TTC549 (cell line): ENCODE measurements around the gene CACNA1A.
"Not testable (repeated sequence)": the region's sequence is repeated elsewhere in the genome, so short reads cannot be mapped to it uniquely, and the experiment has no call there.

ENCODE experiments used
- FAIRE-seq: peaks from 2 replicates; lab custom pipeline; 2012; peaks lifted over from hg19 to GRCh38; lab: Jason Lieb, UNC

The CACNA1A gene

GRCh38 chr19:13277104-13277809 is 229.0 kb downstream of the CACNA1A start:
- FAIRE-seq: peak; percentile 55

GRCh38 chr19:13275016-13275722 is 231.1 kb downstream of the CACNA1A start:
- no peak for FAIRE-seq

- FAIRE-seq: no peak
Measured at GRCh38 chr19:13270514-13271105, 235.7 kb downstream of the CACNA1A start.

GRCh38 chr19:13269348-13269747 is 236.9 kb downstream of the CACNA1A start:
- no peak for FAIRE-seq

- no peak for FAIRE-seq
Measured at GRCh38 chr19:13267889-13268288, 238.4 kb downstream of the CACNA1A start.

GRCh38 chr19:13267131-13267530 is 239.1 kb downstream of the CACNA1A start:
- no peak for FAIRE-seq

GRCh38 chr19:13262450-13262849 is 243.8 kb downstream of the CACNA1A start:
- peak; percentile 39 for FAIRE-seq

- FAIRE-seq: no peak
Measured at GRCh38 chr19:13260883-13261653, 245.2 kb downstream of the CACNA1A start.

- FAIRE-seq: no peak
Measured at GRCh38 chr19:13256918-13257317, 249.4 kb downstream of the CACNA1A start.

GRCh38 chr19:13256398-13256797 is 249.9 kb downstream of the CACNA1A start:
- FAIRE-seq: not testable (repeated sequence)

- FAIRE-seq: no peak
Measured at GRCh38 chr19:13255719-13256059, 250.6 kb downstream of the CACNA1A start.

- FAIRE-seq: no peak
Measured at GRCh38 chr19:13255041-13255718, 251.1 kb downstream of the CACNA1A start.

- FAIRE-seq: no peak
Measured at GRCh38 chr19:13252569-13253335, 253.5 kb downstream of the CACNA1A start.

GRCh38 chr19:13244920-13245319 is 261.4 kb downstream of the CACNA1A start:
- no peak for FAIRE-seq

- FAIRE-seq: no peak
Measured at GRCh38 chr19:13241231-13242104, 264.8 kb downstream of the CACNA1A start.

GRCh38 chr19:13240312-13241022 is 265.8 kb downstream of the CACNA1A start:
- FAIRE-seq: no peak

- no peak for FAIRE-seq
Measured at GRCh38 chr19:13238891-13239534, 267.3 kb downstream of the CACNA1A start.

- no peak for FAIRE-seq
Measured at GRCh38 chr19:13234518-13234917, 271.8 kb downstream of the CACNA1A start.

- FAIRE-seq: no peak
Measured at GRCh38 chr19:13231663-13232062, 274.6 kb downstream of the CACNA1A start.
